ENCODE results near the gene EIF4B. TPM values are rescaled to one million over a fixed set of nuclear protein-coding genes. Genes with fewer than 3 reads are reported as not detected.

The EIF4B gene
- total and polyA plus RNA-seq, 9 of the 15 experiments (the other 6 are each of a cell fraction or from before 2014, with no cell fraction given): 138 to 669 (median 552) TPM

DNA sequence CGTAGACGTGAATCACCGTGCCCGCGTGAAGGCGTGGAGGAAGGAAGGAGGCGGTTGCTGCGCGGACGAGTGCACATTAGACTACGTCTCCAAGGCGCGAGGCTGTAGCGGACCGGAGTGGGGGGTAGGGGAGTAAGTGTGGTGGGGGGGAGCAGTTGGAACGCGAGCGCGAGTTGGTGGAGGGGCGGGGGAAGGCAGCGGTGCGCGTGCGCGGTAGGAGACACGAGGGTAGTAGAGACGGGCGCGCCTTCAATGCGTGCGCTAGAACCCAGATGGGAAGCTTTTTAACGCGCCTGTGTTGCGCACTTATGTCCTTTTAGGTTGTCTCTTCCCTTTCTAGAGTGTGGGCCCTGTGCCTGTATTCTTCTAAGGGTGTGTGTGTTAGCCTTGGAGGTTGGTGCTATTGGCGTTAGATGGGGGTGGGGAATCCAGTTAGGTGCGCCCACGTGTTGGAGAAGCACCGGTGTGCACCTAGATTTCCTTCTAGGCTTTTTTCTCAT, 604 bp downstream of the EIF4B start (continued):
- TF ChIP-seq IRF2 (CRISPR knock-in tag; IDR thresholded peaks at IDR 0.05) (no peak), TCF7L2 (IDR thresholded peaks at IDR 0.05; ENCODE audit: low read depth, low read length) (no peak), NCOR1 (IDR thresholded peaks at IDR 0.05) (no peak), FOS (IDR thresholded peaks at IDR 0.05; ENCODE audit: extremely low read depth, insufficient read length) (no peak), XRCC5 (IDR thresholded peaks at IDR 0.05; ENCODE audit: low read depth, low read length) (no peak), MEF2D (tag; conservative IDR thresholded peaks at IDR 0.05; ENCODE audit: low read depth) (no peak), RHOXF2B (CRISPR knock-in tag; conservative IDR thresholded peaks at IDR 0.05) (no peak), TEAD1 (CRISPR knock-in tag; IDR thresholded peaks at IDR 0.05) (peak in 1 of 2 experiments; percentile 45; a peak in 2 of 4 replicates), ZNF282 (CRISPR knock-in tag; IDR thresholded peaks at IDR 0.05) (no peak), OTX1 (CRISPR knock-in tag; IDR thresholded peaks at IDR 0.05) (no peak), SMAD2 (IDR thresholded peaks at IDR 0.05; ENCODE audit: low read depth, low read length) (no peak), SIN3B (IDR thresholded peaks at IDR 0.05; ENCODE audit: low read depth) (no peak)
- TF ChIP-seq, protein P1, sequence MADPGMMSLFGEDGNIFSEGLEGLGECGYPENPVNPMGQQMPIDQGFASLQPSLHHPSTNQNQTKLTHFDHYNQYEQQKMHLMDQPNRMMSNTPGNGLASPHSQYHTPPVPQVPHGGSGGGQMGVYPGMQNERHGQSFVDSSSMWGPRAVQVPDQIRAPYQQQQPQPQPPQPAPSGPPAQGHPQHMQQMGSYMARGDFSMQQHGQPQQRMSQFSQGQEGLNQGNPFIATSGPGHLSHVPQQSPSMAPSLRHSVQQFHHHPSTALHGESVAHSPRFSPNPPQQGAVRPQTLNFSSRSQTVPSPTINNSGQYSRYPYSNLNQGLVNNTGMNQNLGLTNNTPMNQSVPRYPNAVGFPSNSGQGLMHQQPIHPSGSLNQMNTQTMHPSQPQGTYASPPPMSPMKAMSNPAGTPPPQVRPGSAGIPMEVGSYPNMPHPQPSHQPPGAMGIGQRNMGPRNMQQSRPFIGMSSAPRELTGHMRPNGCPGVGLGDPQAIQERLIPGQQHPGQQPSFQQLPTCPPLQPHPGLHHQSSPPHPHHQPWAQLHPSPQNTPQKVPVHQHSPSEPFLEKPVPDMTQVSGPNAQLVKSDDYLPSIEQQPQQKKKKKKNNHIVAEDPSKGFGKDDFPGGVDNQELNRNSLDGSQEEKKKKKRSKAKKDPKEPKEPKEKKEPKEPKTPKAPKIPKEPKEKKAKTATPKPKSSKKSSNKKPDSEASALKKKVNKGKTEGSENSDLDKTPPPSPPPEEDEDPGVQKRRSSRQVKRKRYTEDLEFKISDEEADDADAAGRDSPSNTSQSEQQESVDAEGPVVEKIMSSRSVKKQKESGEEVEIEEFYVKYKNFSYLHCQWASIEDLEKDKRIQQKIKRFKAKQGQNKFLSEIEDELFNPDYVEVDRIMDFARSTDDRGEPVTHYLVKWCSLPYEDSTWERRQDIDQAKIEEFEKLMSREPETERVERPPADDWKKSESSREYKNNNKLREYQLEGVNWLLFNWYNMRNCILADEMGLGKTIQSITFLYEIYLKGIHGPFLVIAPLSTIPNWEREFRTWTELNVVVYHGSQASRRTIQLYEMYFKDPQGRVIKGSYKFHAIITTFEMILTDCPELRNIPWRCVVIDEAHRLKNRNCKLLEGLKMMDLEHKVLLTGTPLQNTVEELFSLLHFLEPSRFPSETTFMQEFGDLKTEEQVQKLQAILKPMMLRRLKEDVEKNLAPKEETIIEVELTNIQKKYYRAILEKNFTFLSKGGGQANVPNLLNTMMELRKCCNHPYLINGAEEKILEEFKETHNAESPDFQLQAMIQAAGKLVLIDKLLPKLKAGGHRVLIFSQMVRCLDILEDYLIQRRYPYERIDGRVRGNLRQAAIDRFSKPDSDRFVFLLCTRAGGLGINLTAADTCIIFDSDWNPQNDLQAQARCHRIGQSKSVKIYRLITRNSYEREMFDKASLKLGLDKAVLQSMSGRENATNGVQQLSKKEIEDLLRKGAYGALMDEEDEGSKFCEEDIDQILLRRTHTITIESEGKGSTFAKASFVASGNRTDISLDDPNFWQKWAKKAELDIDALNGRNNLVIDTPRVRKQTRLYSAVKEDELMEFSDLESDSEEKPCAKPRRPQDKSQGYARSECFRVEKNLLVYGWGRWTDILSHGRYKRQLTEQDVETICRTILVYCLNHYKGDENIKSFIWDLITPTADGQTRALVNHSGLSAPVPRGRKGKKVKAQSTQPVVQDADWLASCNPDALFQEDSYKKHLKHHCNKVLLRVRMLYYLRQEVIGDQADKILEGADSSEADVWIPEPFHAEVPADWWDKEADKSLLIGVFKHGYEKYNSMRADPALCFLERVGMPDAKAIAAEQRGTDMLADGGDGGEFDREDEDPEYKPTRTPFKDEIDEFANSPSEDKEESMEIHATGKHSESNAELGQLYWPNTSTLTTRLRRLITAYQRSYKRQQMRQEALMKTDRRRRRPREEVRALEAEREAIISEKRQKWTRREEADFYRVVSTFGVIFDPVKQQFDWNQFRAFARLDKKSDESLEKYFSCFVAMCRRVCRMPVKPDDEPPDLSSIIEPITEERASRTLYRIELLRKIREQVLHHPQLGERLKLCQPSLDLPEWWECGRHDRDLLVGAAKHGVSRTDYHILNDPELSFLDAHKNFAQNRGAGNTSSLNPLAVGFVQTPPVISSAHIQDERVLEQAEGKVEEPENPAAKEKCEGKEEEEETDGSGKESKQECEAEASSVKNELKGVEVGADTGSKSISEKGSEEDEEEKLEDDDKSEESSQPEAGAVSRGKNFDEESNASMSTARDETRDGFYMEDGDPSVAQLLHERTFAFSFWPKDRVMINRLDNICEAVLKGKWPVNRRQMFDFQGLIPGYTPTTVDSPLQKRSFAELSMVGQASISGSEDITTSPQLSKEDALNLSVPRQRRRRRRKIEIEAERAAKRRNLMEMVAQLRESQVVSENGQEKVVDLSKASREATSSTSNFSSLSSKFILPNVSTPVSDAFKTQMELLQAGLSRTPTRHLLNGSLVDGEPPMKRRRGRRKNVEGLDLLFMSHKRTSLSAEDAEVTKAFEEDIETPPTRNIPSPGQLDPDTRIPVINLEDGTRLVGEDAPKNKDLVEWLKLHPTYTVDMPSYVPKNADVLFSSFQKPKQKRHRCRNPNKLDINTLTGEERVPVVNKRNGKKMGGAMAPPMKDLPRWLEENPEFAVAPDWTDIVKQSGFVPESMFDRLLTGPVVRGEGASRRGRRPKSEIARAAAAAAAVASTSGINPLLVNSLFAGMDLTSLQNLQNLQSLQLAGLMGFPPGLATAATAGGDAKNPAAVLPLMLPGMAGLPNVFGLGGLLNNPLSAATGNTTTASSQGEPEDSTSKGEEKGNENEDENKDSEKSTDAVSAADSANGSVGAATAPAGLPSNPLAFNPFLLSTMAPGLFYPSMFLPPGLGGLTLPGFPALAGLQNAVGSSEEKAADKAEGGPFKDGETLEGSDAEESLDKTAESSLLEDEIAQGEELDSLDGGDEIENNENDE (IDR thresholded peaks at IDR 0.05; ENCODE audit: low read depth, low read length): no peak
- TF ChIP-seq, protein P2, sequence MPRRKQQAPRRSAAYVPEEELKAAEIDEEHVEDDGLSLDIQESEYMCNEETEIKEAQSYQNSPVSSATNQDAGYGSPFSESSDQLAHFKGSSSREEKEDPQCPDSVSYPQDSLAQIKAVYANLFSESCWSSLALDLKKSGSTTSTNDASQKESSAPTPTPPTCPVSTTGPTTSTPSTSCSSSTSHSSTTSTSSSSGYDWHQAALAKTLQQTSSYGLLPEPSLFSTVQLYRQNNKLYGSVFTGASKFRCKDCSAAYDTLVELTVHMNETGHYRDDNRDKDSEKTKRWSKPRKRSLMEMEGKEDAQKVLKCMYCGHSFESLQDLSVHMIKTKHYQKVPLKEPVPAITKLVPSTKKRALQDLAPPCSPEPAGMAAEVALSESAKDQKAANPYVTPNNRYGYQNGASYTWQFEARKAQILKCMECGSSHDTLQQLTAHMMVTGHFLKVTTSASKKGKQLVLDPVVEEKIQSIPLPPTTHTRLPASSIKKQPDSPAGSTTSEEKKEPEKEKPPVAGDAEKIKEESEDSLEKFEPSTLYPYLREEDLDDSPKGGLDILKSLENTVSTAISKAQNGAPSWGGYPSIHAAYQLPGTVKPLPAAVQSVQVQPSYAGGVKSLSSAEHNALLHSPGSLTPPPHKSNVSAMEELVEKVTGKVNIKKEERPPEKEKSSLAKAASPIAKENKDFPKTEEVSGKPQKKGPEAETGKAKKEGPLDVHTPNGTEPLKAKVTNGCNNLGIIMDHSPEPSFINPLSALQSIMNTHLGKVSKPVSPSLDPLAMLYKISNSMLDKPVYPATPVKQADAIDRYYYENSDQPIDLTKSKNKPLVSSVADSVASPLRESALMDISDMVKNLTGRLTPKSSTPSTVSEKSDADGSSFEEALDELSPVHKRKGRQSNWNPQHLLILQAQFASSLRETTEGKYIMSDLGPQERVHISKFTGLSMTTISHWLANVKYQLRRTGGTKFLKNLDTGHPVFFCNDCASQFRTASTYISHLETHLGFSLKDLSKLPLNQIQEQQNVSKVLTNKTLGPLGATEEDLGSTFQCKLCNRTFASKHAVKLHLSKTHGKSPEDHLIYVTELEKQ (CRISPR knock-in tag; IDR thresholded peaks at IDR 0.05): no peak
